Ishikawa (cell line): Measurements from ENCODE around the gene EFCAB10.

Experiments
- EGR1 ChIP-seq: IDR thresholded peaks from 2 replicates; pipeline ENCODE4 v1.6.1; 2012
- EP300 ChIP-seq: IDR thresholded peaks from 2 replicates; pipeline ENCODE4 v1.6.1; 2012; ENCODE audit warnings: borderline replicate concordance
- FOXM1 ChIP-seq: IDR thresholded peaks from 2 replicates; pipeline ENCODE4 v1.6.1; 2012; ENCODE audit warnings: low read depth, borderline replicate concordance
- MAX ChIP-seq: IDR thresholded peaks from 2 replicates; pipeline ENCODE4 v1.6.1; 2012
- NFIC ChIP-seq: IDR thresholded peaks from 2 replicates; pipeline ENCODE4 v1.6.1; 2012
- RAD21 ChIP-seq: IDR thresholded peaks from 2 replicates; pipeline ENCODE4 v1.6.1; 2012; ENCODE audit warnings: low read depth
- REST ChIP-seq: IDR thresholded peaks from 2 replicates; pipeline ENCODE4 v1.6.1; 2012; ENCODE audit warnings: low read depth, mild to moderate bottlenecking
- TAF1 ChIP-seq: IDR thresholded peaks from 2 replicates; pipeline ENCODE4 v1.6.1; 2012; ENCODE audit warnings: low read depth, mild to moderate bottlenecking
- TCF12 ChIP-seq: IDR thresholded peaks from 2 replicates; pipeline ENCODE4 v1.6.1; 2012; ENCODE audit warnings: low read depth
- TEAD4 ChIP-seq: IDR thresholded peaks from 2 replicates; pipeline ENCODE4 v1.6.1; 2012
- USF1 ChIP-seq: IDR thresholded peaks from 2 replicates; pipeline ENCODE4 v1.6.1; 2012
- YY1 ChIP-seq: IDR thresholded peaks from 2 replicates; pipeline ENCODE4 v1.6.1; 2012; ENCODE audit warnings: low read depth

DNA sequence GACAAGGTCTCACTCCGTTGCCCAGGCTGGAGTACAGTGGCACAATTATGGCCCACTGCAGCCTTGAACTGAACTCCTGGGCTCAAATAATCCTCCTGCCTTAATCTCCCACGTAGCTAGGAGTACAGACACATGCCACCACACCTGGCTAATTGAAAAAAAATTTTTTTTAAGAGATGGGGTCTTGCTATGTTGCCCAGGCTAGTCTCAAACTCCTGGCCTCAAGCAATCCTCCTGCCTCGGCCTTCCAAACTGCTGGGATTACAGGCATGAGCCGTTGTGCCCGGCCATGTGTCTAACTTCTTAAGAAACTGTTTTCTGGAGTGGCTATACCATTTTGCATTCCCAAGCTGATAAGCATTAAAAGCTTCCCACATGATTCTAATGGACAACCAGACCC lies 9.5 kb upstream of the EFCAB10 start:
- no peak for TF ChIP-seq EP300
- no peak for TF ChIP-seq MAX
- TF ChIP-seq USF1, result no peak
- no peak for TF ChIP-seq YY1
- TF ChIP-seq TAF1, result no peak
- no peak for TF ChIP-seq NFIC
- TF ChIP-seq RAD21, result no peak
- no peak for TF ChIP-seq TCF12
- no peak for TF ChIP-seq EGR1
- TF ChIP-seq TEAD4, result no peak
- TF ChIP-seq FOXM1, result no peak
- no peak for TF ChIP-seq REST
